T-helper 1 cell treated with Interleukin-12 subunit alpha and Interleukin-12 subunit beta and Interleukin-4 antibody, amounts not matched to agents 30 ng/mL and 1 ng/mL, for 36 hours (primary cell): ENCODE results near the gene LY6G6F. TPM values are rescaled to one million over a fixed set of nuclear protein-coding genes. Genes with fewer than 3 reads are reported as not detected.

Source experiments
- intact Hi-C: fragments of 100-400 bp; cut with micrococcal nuclease; formaldehyde crosslinking; loops from one replicate; pipeline ENCODE4 v1.15.1; 2024
- total RNA-seq: library from RNA; stranded (reverse); gene quantifications from 2 replicates; pipeline ENCODE4 v1.2.3, GENCODE V29; 2022

LY6G6F gene
- total RNA-seq, 1 donor from 2014 or later, result not detected

GRCh38 chr6:31676322-31676903, 30.3 kb upstream of the LY6G6F start:
- intact Hi-C loops, result no loop called here

GRCh38 chr6:31676904-31677303, 29.8 kb upstream of the LY6G6F start:
- intact Hi-C loops, result no loop called here

GRCh38 chr6:31677955-31678354, 28.7 kb upstream of the LY6G6F start:
- intact Hi-C loops, result no loop called here

GRCh38 chr6:31680226-31681134, 26.2 kb upstream of the LY6G6F start, which contains the start of gene LY6G5C:
TSS of gene LY6G5C (minus strand) at chr6:31681067. CDS start at chr6:31680373, 694 bp downstream.
- intact Hi-C loops, result loop anchor here (1.0 kb wide), 6 partner anchors 15 to 183 kb away; partner anchors contain the start of gene DDAH2

- intact Hi-C loops, result loop anchor here (1.0 kb wide), 2 partner anchors 21 to 88 kb away; no protein-coding TSS in a partner anchor
Observed at GRCh38 chr6:31681135-31681671, 25.5 kb upstream of the LY6G6F start.

GRCh38 chr6:31683591-31683990, 23.1 kb upstream of the LY6G6F start:
- intact Hi-C loops, result no loop called here

- intact Hi-C loops, result no loop called here
Observed at GRCh38 chr6:31686483-31686882, 20.2 kb upstream of the LY6G6F start.

GRCh38 chr6:31687321-31687720, 19.3 kb upstream of the LY6G6F start:
- intact Hi-C loops, result no loop called here

GRCh38 chr6:31687860-31688693, 18.6 kb upstream of the LY6G6F start:
- intact Hi-C loops, result no loop called here

- intact Hi-C loops, result no loop called here
Observed at GRCh38 chr6:31689249-31690110, 17.2 kb upstream of the LY6G6F start.

GRCh38 chr6:31690231-31691077, 16.2 kb upstream of the LY6G6F start:
- intact Hi-C loops, result no loop called here

GRCh38 chr6:31691078-31691463, 15.6 kb upstream of the LY6G6F start:
- intact Hi-C loops, result no loop called here

GRCh38 chr6:31691564-31692108, 15.0 kb upstream of the LY6G6F start:
- intact Hi-C loops, result no loop called here

- intact Hi-C loops, result no loop called here
Observed at GRCh38 chr6:31692353-31692752, 14.3 kb upstream of the LY6G6F start.

- intact Hi-C loops, result no loop called here
Observed at GRCh38 chr6:31692886-31693285, 13.8 kb upstream of the LY6G6F start.

- intact Hi-C loops, result no loop called here
Observed at GRCh38 chr6:31693535-31693934, 13.1 kb upstream of the LY6G6F start.

GRCh38 chr6:31697555-31697954, 9.1 kb upstream of the LY6G6F start:
- intact Hi-C loops, result no loop called here

- intact Hi-C loops, result no loop called here
Observed at GRCh38 chr6:31700740-31701401, 5.8 kb upstream of the LY6G6F start.
